MM.1S (cell line): ENCODE data around the gene LGMN.

ENCODE experiments used
- DNase-seq: peaks from one replicate; pipeline ENCODE4 v3.0.0-alpha.2; 2015
- H2AFZ ChIP-seq: fragments of 300-600 bp; sonication (generic); 2 replicates; pipeline ENCODE4 v1.6.0; 2016; ENCODE audit warnings: antibody characterized with exemption, low read length
- H3F3A ChIP-seq: fragments of 300-600 bp; sonication (generic); 2 replicates; pipeline ENCODE4 v1.6.1; 2016; ENCODE audit warnings: mild to moderate bottlenecking, antibody characterized with exemption, low read length, moderate library complexity, mixed read lengths; ENCODE audit not compliant: insufficient read depth
- H3K27ac ChIP-seq: fragments of 300-600 bp; sonication (generic); 2 replicates; pipeline ENCODE4 v1.5.1; 2016; ENCODE audit warnings: mild to moderate bottlenecking, low read length
- H3K27me3 ChIP-seq: fragments of 300-600 bp; sonication (generic); replicated peaks from 2 replicates; pipeline ENCODE4 v1.6.0; 2016; ENCODE audit warnings: low read length; ENCODE audit not compliant: insufficient read depth
- H3K36me3 ChIP-seq: fragments of 300-600 bp; sonication (generic); replicated peaks from 2 replicates; pipeline ENCODE4 v1.6.1; 2016; ENCODE audit warnings: mild to moderate bottlenecking, low read length, mixed read lengths; ENCODE audit not compliant: insufficient read depth
- H3K4me1 ChIP-seq: fragments of 300-600 bp; sonication (generic); 2 replicates; pipeline ENCODE4 v1.6.1; 2016; ENCODE audit warnings: low read length, mixed read lengths
- H3K4me2 ChIP-seq: fragments of 300-600 bp; sonication (generic); 2 replicates; pipeline ENCODE4 v1.6.0; 2016; ENCODE audit warnings: low read depth, low read length
- H3K4me3 ChIP-seq: fragments of 300-600 bp; sonication (generic); 2 replicates; pipeline ENCODE4 v1.5.1; 2016; ENCODE audit warnings: low read length, mixed read lengths
- H3K79me2 ChIP-seq: fragments of 300-600 bp; sonication (generic); 2 replicates; pipeline ENCODE4 v1.6.1; 2016; ENCODE audit warnings: mixed run types, low read length, mixed read lengths
- H3K9ac ChIP-seq: fragments of 300-600 bp; sonication (generic); 2 replicates; pipeline ENCODE4 v1.6.1; 2016; ENCODE audit warnings: low read length, mixed read lengths
- H3K9me2 ChIP-seq: fragments of 300-600 bp; sonication (generic); replicated peaks from 2 replicates; pipeline ENCODE4 v1.6.1; 2016; ENCODE audit warnings: mild to moderate bottlenecking, low read length, mixed read lengths; ENCODE audit not compliant: insufficient read depth
- H3K9me3 ChIP-seq: fragments of 300-600 bp; sonication (generic); replicated peaks from 2 replicates; pipeline ENCODE4 v1.6.1; 2016; ENCODE audit warnings: mild to moderate bottlenecking, low read length, mixed read lengths; ENCODE audit not compliant: insufficient read depth
- H4K20me1 ChIP-seq: fragments of 300-600 bp; sonication (generic); 2 replicates; pipeline ENCODE4 v1.6.1; 2016; ENCODE audit warnings: mild to moderate bottlenecking, low read length, moderate library complexity, mixed read lengths; ENCODE audit not compliant: insufficient read depth
- EZH2 ChIP-seq: fragments of 300-600 bp; sonication (generic); optimal IDR thresholded peaks from 2 replicates; pipeline ENCODE3; 2017; ENCODE audit warnings: low read depth, mild to moderate bottlenecking, antibody characterized with exemption, low read length, mixed read lengths
- EZH2phosphoT487 ChIP-seq: fragments of 300-600 bp; sonication (generic); IDR thresholded peaks from 2 replicates; pipeline ENCODE4 v1.6.1; 2018; ENCODE audit warnings: antibody characterized with exemption, low read length
- TF ChIP-seq, protein P1 (sequence below): fragments of 300-600 bp; sonication (generic); IDR thresholded peaks from 2 replicates; pipeline ENCODE4 v1.5.1; 2016; ENCODE audit warnings: antibody characterized with exemption, low read length, mixed read lengths

Gene LGMN

DNA sequence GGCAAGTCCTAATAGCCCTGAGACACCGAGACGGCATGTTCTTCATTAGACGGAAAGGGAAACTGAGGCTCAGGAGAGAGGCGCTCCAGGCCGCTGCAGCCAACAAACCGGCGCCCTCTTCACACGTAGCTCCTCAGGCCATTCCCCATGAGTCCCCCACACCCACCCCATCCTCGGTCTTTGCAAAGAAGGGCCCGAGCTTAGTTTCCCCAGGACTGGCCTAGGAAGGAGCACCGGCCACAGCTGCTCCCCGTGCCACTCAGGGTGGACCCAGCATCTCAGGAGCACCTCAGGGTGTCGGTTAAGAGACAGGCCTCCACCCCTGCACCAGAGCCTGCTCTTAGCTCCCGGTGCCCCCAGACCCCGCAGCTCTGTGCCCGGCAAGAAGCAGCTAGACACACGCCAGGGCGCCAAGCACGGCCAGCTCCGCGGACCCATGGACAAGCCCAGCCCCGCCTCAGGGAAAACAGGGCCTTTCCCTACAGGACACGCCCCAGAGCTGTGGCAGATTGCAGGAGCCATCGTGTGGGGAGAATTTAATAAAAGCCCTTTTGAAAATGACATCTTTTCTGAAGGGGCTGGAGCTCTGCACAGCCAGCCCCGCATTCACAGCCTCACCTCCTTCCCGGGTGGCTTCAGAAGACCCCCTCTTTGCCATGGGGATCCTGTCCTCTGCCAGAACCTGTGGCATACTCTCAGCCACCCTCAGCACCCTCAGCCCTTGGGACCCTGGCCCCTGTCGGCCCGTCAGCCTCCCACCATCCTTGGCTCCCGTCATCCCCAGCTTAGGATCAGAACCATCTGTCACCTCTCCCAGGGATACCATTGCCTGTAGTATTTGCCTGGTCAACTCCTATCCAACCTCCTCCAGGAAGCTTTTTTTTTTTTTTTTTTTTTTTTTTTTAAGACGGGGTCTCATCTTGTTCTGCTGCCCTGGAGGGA is 59.7 kb downstream of the LGMN start:
- no peaks in the 10 kb centered on the region for H3K27me3 ChIP-seq
- no peaks in the 10 kb centered on the region for H3K9me2 ChIP-seq
- no peak overlapping the region for H3K4me3 ChIP-seq
- no peaks in the 10 kb centered on the region for H3K36me3 ChIP-seq
- H3K4me1 ChIP-seq = no peaks in the 10 kb centered on the region
- H3K9ac ChIP-seq = no peak overlapping the region
- no peak overlapping the region for H3K27ac ChIP-seq
- H3K4me2 ChIP-seq = no peak overlapping the region
- H2AFZ ChIP-seq = no peak overlapping the region
- DNase-seq = no peak
- TF ChIP-seq EZH2 (no peak), EZH2phosphoT487 (no peak)
- TF ChIP-seq, protein P1, sequence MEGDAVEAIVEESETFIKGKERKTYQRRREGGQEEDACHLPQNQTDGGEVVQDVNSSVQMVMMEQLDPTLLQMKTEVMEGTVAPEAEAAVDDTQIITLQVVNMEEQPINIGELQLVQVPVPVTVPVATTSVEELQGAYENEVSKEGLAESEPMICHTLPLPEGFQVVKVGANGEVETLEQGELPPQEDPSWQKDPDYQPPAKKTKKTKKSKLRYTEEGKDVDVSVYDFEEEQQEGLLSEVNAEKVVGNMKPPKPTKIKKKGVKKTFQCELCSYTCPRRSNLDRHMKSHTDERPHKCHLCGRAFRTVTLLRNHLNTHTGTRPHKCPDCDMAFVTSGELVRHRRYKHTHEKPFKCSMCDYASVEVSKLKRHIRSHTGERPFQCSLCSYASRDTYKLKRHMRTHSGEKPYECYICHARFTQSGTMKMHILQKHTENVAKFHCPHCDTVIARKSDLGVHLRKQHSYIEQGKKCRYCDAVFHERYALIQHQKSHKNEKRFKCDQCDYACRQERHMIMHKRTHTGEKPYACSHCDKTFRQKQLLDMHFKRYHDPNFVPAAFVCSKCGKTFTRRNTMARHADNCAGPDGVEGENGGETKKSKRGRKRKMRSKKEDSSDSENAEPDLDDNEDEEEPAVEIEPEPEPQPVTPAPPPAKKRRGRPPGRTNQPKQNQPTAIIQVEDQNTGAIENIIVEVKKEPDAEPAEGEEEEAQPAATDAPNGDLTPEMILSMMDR = no peak
- no peaks in the 10 kb centered on the region for H3K9me3 ChIP-seq
- no peaks in the 10 kb centered on the region for H3F3A ChIP-seq
- H4K20me1 ChIP-seq = no peaks in the 10 kb centered on the region
- no peaks in the 10 kb centered on the region for H3K79me2 ChIP-seq

GRCh38 chr14:92687681-92688433 is 60.6 kb downstream of the LGMN start:
- Histone ChIP-seq H3K9me2 (no peaks in the 10 kb centered on the region), H3F3A (no peaks in the 10 kb centered on the region), H3K36me3 (no peaks in the 10 kb centered on the region), H3K79me2 (no peaks in the 10 kb centered on the region), H3K9me3 (no peaks in the 10 kb centered on the region), H3K9ac (no peak overlapping the region), H3K4me1 (no peaks in the 10 kb centered on the region), H3K27ac (no peak overlapping the region), H3K4me2 (no peak overlapping the region), H4K20me1 (no peaks in the 10 kb centered on the region), H3K4me3 (no peak overlapping the region), H3K27me3 (no peaks in the 10 kb centered on the region), H2AFZ (no peak overlapping the region)
- no peak for DNase-seq
- TF ChIP-seq, protein P1 = no peak

- H3K36me3 ChIP-seq = no peaks in the 10 kb centered on the region
- no peak for TF ChIP-seq EZH2phosphoT487
- TF ChIP-seq, protein P1 = peak; percentile 78
- H3K4me2 ChIP-seq = peak overlapping the region; percentile 59
- no peaks in the 10 kb centered on the region for H3F3A ChIP-seq
- no peak overlapping the region for H3K27ac ChIP-seq
- H3K4me3 ChIP-seq = no peak overlapping the region
- H3K4me1 ChIP-seq = no peaks in the 10 kb centered on the region
- no peak overlapping the region for H3K9ac ChIP-seq
- H3K9me3 ChIP-seq = no peaks in the 10 kb centered on the region
- H3K27me3 ChIP-seq = no peaks in the 10 kb centered on the region
- no peaks in the 10 kb centered on the region for H3K9me2 ChIP-seq
- peak; percentile 39 for DNase-seq
- H4K20me1 ChIP-seq = no peaks in the 10 kb centered on the region
- H2AFZ ChIP-seq = peak overlapping the region; percentile 31; the same call in 1 of the 2 replicates
- no peaks in the 10 kb centered on the region for H3K79me2 ChIP-seq
Observed at GRCh38 chr14:92686900-92687427, 61.5 kb downstream of the LGMN start.
